ENCODE results near the gene GRM1. TPM values are rescaled to one million over a fixed set of nuclear protein-coding genes. Genes with fewer than 3 reads are reported as not detected.

The GRM1 gene
- total RNA-seq, 1 donor from 2014 or later = 0.41 TPM

DNA sequence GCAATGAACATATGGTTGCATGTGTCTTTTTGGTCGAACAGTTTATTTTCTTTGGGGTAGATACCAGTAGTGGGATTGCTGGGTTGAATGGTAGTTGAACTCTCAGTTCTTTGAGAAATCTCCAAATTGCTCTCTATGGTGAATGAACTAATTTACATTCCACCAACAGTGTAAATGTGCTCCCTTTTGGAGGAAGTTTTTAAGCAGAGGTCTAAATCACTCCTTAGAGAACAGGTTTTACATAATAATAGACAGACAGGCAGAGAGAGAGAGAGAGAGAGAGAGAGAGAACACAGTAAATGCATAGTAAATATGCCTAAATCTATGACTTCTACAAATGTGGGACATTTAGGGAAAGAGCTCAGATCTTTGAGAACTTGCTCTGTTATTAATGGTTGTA, 37.6 kb downstream of the GRM1 start:
- Mint-ChIP-seq H3K4me3 (ENCODE audit: low read depth) (no peak overlapping the region), H3K9me3 (ENCODE audit: low read depth) (no peaks in the 10 kb centered on the region), H3K27ac (no peak overlapping the region), H3K27me3 (no peaks in the 10 kb centered on the region), H3K4me1 (ENCODE audit: low read depth) (no peaks in the 10 kb centered on the region), H3K36me3 (ENCODE audit: insufficient read depth) (no peaks in the 10 kb centered on the region)
- no peak for DNase-seq (ENCODE audit: low spot score, unreplicated experiment)
- TF ChIP-seq, protein P1, sequence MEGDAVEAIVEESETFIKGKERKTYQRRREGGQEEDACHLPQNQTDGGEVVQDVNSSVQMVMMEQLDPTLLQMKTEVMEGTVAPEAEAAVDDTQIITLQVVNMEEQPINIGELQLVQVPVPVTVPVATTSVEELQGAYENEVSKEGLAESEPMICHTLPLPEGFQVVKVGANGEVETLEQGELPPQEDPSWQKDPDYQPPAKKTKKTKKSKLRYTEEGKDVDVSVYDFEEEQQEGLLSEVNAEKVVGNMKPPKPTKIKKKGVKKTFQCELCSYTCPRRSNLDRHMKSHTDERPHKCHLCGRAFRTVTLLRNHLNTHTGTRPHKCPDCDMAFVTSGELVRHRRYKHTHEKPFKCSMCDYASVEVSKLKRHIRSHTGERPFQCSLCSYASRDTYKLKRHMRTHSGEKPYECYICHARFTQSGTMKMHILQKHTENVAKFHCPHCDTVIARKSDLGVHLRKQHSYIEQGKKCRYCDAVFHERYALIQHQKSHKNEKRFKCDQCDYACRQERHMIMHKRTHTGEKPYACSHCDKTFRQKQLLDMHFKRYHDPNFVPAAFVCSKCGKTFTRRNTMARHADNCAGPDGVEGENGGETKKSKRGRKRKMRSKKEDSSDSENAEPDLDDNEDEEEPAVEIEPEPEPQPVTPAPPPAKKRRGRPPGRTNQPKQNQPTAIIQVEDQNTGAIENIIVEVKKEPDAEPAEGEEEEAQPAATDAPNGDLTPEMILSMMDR (IDR thresholded peaks at IDR 0.05; ENCODE audit: unreplicated experiment) = no peak

DNA sequence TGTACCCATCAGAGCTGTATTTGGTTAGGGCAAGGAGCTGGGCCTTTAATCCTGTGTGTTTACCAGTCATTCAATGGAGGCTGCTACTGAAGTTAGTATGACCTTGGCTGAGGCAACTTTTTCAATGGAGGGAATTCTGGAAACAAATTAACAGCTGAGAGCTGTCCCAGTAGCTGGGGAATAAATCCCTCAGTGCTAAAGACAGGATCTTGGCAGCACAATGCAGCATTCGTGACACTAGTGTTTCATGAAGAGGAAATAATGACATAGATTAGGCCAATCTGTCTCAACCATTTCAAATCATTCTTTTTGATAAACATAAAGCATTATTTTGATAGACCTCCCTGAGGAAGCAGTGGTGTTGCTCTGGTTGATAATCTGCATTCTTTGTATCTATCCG, 42.9 kb downstream of the GRM1 start:
- DNase-seq (ENCODE audit: low spot score, unreplicated experiment) = no peak
- Mint-ChIP-seq H3K4me3 (ENCODE audit: low read depth) (no peak overlapping the region), H3K9me3 (ENCODE audit: low read depth) (peaks cover 3% of the 10 kb centered on the region), H3K4me1 (ENCODE audit: low read depth) (no peaks in the 10 kb centered on the region), H3K27ac (no peak overlapping the region), H3K36me3 (ENCODE audit: insufficient read depth) (no peaks in the 10 kb centered on the region), H3K27me3 (no peaks in the 10 kb centered on the region)
- TF ChIP-seq, protein P1 (IDR thresholded peaks at IDR 0.05; ENCODE audit: unreplicated experiment) = no peak

DNA sequence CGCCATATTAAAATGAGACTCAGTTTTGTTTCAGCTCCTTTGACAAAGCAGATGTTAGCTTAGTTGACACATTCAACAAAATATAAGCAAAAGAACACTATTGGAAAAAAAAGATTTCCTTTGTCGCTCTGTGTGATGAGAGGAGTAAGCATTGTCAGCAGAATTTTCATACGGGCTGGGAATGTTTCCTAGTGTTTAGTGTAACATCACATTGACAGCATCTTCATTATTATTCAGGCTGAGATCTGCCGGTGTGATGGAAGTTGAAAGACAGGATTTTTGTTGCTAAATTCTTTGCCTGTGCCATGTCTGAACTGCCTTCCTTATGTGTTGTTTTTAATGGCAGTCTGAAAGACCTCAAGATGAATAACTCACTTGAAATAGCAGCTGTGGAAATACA, 49.1 kb downstream of the GRM1 start:
- H3K4me1 Mint-ChIP-seq (ENCODE audit: low read depth) = no peaks in the 10 kb centered on the region
- H3K27me3 Mint-ChIP-seq = no peaks in the 10 kb centered on the region
- H3K4me3 Mint-ChIP-seq (ENCODE audit: low read depth) = no peak overlapping the region
- no peaks in the 10 kb centered on the region for H3K36me3 Mint-ChIP-seq (ENCODE audit: insufficient read depth)
- H3K27ac Mint-ChIP-seq = no peak overlapping the region
- TF ChIP-seq, protein P1 (IDR thresholded peaks at IDR 0.05; ENCODE audit: unreplicated experiment) = no peak
- H3K9me3 Mint-ChIP-seq (ENCODE audit: low read depth) = peaks cover 3% of the 10 kb centered on the region
- no peak for DNase-seq (ENCODE audit: low spot score, unreplicated experiment)

DNA sequence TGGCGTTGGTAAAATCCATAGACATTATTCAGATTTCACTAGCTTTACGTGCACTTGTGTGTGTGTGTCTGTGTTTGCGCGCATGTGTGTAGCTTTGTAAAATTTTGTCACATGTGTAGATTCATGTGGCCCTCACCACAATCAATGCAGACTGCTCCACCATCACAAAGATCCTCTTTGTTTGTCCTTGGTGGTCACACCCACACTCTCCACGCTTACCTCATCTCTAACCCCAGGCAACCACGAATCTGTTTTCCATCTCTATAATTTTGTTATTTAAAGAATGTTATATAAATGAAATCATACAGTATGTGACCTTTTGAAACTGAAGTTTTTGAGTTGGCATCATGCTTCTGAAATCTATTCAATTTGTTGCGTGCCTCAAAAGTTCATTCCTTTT, 58.5 kb downstream of the GRM1 start:
- Mint-ChIP-seq H3K4me1 (ENCODE audit: low read depth) (no peaks in the 10 kb centered on the region), H3K27ac (no peak overlapping the region), H3K9me3 (ENCODE audit: low read depth) (peaks cover 7% of the 10 kb centered on the region), H3K36me3 (ENCODE audit: insufficient read depth) (no peaks in the 10 kb centered on the region), H3K27me3 (no peaks in the 10 kb centered on the region), H3K4me3 (ENCODE audit: low read depth) (no peak overlapping the region)
- no peak for DNase-seq (ENCODE audit: low spot score, unreplicated experiment)
- TF ChIP-seq, protein P1 (IDR thresholded peaks at IDR 0.05; ENCODE audit: unreplicated experiment) = no peak

DNA sequence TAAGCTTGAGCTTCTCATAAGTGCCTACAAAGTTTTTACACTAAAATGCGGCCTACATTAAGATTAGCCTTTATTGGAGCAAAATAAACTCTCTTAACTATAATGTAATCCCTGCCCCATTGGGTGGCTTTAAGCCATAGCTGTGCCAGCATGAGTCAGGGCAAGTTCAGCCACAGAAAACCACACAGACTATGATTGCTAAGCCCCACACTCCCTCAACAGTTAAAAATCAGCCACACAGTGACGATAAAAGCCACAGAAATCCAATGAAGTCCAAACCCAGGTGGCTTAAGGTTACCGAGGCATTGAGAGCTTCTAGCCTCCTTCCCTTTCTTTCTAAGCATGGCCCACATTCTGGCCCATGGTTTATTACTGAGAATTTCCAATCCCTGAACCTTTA, 61.6 kb downstream of the GRM1 start:
- TF ChIP-seq, protein P1 (IDR thresholded peaks at IDR 0.05; ENCODE audit: unreplicated experiment) = no peak
- H3K9me3 Mint-ChIP-seq (ENCODE audit: low read depth) = no peaks in the 10 kb centered on the region
- DNase-seq (ENCODE audit: low spot score, unreplicated experiment) = no peak
- H3K4me3 Mint-ChIP-seq (ENCODE audit: low read depth) = no peak overlapping the region
- H3K27ac Mint-ChIP-seq = no peak overlapping the region
- H3K4me1 Mint-ChIP-seq (ENCODE audit: low read depth) = no peaks in the 10 kb centered on the region
- no peaks in the 10 kb centered on the region for H3K27me3 Mint-ChIP-seq
- no peaks in the 10 kb centered on the region for H3K36me3 Mint-ChIP-seq (ENCODE audit: insufficient read depth)

Data from progenitor cell of endocrine pancreas (in vitro differentiated cells).